Measurements from ENCODE around the gene SLC13A3.
A peak's percentile ranks its signal among the peaks of the same experiment; 100 is the strongest.
"Not testable (repeated sequence)": the region's sequence is repeated elsewhere in the genome, so short reads cannot be mapped to it uniquely, and the experiment has no call there.

Gene SLC13A3

GRCh38 chr20:46681032-46681854, 30.0 kb upstream of the SLC13A3 start:
- peak; percentile 76 for DNase-seq

- no peak for DNase-seq
These were observed 29.4 kb upstream of the SLC13A3 start for GRCh38 chr20:46680684-46681031.

GRCh38 chr20:46678516-46678915, 27.3 kb upstream of the SLC13A3 start:
- DNase-seq, result no peak

- no peak for DNase-seq
These were observed 26.3 kb upstream of the SLC13A3 start for GRCh38 chr20:46677608-46678007.

- DNase-seq, result not testable (repeated sequence)
These were observed 25.5 kb upstream of the SLC13A3 start for GRCh38 chr20:46676649-46677316.

- DNase-seq, result no peak
These were observed 23.2 kb upstream of the SLC13A3 start for GRCh38 chr20:46674253-46675083.

- DNase-seq, result no peak
These were observed 22.4 kb upstream of the SLC13A3 start for GRCh38 chr20:46673394-46674252.

GRCh38 chr20:46672543-46673148, 21.4 kb upstream of the SLC13A3 start:
- DNase-seq, result no peak

- DNase-seq, result no peak
These were observed 20.7 kb upstream of the SLC13A3 start for GRCh38 chr20:46671866-46672542.

GRCh38 chr20:46670585-46671584, 19.6 kb upstream of the SLC13A3 start:
- no peak for DNase-seq

GRCh38 chr20:46670228-46670584, 18.9 kb upstream of the SLC13A3 start:
- no peak for DNase-seq

GRCh38 chr20:46666818-46667515, 15.7 kb upstream of the SLC13A3 start:
- no peak for DNase-seq

- no peak for DNase-seq
These were observed 15.0 kb upstream of the SLC13A3 start for GRCh38 chr20:46666306-46666705.

GRCh38 chr20:46665602-46666001, 14.3 kb upstream of the SLC13A3 start:
- no peak for DNase-seq

GRCh38 chr20:46663531-46663930, 12.3 kb upstream of the SLC13A3 start:
- no peak for DNase-seq

- DNase-seq, result no peak
These were observed 10.4 kb upstream of the SLC13A3 start for GRCh38 chr20:46661659-46662058.

GRCh38 chr20:46660487-46660886, 9.2 kb upstream of the SLC13A3 start:
- no peak for DNase-seq

GRCh38 chr20:46657618-46658017, 6.4 kb upstream of the SLC13A3 start:
- no peak for DNase-seq

- DNase-seq, result no peak
These were observed 5.9 kb upstream of the SLC13A3 start for GRCh38 chr20:46657137-46657536.

GRCh38 chr20:46652699-46653098, 1.4 kb upstream of the SLC13A3 start:
- DNase-seq, result no peak

Data from stimulated activated CD4-positive, alpha-beta T cell treated with anti-CD3 and anti-CD28 coated beads, Interleukin-15, amount 100 ng/mL, for 24 hours (primary cell).